IPS DF 4.7 (cell line): ENCODE results near the gene ATP13A5.

Source experiments
- DNase-seq: peaks from one replicate; pipeline ENCODE4 v3.0.0-alpha.2; 2013; ENCODE audit warnings: low spot score; ENCODE audit errors: extremely low read depth

Gene ATP13A5

DNA sequence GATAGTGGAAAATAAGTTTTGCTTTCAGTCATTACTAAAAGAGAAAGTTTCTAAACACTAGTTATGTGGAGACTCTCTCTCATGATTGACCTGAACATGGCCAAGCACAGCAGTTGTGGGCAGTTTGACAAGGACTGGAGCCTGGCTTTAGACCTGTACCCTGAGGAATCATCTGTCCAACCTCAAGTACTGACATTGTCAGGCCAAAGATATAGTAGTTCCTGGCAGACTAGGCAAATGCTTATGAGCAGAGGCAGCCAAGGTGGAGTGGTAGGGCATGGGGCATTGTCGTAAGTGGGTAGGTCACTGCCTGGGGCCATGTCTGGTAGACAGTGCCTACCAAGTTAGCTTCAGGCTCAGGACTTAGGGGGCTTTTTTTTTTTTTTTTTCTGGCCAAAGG is 116.6 kb downstream of the ATP13A5 start:
- DNase-seq = no peak

DNA sequence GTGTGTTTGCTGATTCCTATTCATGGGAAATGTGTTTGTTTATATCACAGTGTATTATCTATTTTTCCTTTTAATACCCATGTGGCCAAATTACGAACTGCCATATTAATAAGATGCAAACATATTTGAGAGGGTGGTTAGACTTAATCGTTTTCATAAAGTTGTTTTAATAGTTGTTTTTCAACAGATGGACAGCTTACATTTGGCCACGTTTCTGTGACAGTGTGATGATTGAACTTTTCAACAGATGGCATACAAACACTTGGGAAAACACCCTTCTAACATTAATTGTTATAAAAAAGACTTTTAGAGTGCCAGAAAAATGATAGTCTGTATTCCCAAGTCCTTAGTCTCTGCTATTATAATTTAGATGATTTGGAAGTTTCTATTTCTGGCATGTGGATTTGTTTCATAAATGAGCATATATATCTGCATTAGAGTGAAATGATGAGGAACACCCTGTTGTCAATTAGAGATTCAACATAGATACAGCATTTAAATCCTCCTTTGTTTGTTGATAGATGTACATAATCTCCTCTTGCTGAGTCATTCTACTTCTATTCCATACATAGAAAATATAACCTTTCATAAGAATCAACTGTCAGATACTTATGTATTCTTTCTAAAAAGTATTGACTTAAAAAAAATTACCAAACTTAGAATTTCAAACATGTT is 124.4 kb downstream of the ATP13A5 start:
- DNase-seq = no peak

GRCh38 chr3:193250492-193250891 is 128.1 kb downstream of the ATP13A5 start:
- no peak for DNase-seq

DNA sequence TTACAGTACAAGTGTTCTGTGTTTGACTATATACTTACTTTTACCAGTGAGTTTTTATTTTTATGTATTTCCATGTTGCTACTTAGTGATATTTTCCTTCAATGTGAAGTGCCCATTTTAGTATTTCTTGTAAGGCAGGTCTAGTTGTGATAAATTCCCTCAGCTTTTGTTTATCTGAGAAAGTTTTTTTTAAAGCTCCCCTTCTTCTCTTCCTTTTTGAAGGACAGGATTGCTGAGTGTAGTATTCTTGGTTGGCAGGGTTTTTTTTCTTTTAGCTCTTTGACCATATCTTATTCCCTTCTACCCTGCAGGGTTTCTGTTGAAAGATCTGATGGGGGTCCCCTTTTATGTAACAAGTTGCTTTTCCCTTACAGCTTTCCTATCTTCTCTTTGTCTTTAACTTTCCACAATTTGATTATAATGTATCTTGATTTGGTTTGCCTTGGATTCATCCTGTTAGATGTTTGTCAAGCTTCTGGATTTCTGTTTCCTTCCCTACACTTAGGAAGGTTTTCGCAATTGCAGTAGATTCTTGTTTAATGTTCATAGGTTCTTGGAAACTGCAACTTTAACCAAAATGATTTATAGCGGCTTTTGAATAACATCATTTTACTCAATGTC is 129.6 kb downstream of the ATP13A5 start:
- no peak for DNase-seq

DNA sequence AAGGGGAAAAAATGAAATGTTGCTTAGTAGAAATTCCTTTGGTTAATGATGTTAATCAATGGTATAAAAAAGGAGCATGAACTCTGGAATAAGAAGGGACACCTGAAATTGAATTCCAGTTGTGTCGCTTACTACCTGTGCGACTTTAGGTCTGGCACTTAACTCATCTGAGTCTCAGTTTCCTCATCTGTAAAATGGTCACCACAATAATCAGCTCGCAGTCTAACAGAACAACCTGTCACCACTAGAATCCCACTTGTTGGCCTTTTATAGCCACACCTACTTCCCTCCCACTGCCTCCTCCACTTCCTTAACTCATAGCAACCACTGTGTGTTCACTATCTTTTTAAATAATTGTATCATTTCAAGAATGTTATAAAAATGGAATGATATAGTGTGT is 135.0 kb downstream of the ATP13A5 start:
- DNase-seq = no peak

GRCh38 chr3:193241716-193242115 is 136.8 kb downstream of the ATP13A5 start:
- DNase-seq = no peak

DNA sequence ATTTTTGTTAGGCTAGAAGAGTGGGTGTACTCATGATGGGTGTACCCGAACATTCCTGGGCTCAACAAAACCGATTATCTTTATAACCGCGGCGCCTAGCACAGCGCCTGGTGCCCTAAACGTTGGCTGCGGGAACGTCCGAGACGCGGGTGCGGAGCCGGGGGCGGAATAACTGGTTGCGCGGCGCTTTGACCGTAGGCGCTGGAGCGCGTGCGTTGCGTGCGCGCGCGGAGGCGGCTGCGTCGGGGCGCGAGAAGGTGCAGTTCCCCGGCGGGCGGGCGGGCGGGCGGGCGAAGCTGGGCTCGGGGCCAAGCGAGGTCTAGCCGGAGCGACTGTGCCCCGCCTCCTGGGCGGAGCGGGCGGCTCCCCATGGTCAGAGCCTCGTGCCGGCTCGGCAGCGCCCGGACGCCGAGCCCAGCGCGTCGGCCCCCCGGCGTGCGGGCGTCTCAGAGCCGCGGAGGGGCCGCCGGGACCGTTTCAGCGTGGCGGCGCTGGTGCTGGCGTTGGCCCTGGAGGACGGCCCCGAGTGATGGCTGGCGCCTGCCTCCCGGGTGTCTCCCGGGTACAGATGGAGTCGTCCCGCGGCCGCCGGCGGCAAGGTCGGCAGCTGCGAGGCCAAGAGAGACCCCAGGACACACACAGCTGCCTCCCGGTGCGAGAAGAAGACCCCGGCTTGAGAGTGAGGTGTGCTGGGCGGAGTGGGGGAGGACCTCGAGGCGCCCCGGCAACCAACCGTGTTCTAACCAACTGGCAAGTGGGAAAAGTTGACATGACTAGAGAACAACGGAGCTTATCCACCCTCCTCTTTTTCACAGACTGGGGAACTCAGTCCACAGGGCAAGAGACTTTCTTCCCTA is 137.5 kb downstream of the ATP13A5 start, which contains the start of gene PLAAT1:
Gene PLAAT1 (plus strand): TSS at position 373 of the 857 bp plus-strand sequence. CDS start 14,429 bp downstream, outside the sequence.
- no peak for DNase-seq

GRCh38 chr3:193240436-193240849 is 138.1 kb downstream of the ATP13A5 start:
- DNase-seq = no peak

GRCh38 chr3:193237030-193237429 is 141.5 kb downstream of the ATP13A5 start:
- DNase-seq = no peak

GRCh38 chr3:193236599-193236998 is 142.0 kb downstream of the ATP13A5 start:
- DNase-seq = no peak

GRCh38 chr3:193231201-193231600 is 147.4 kb downstream of the ATP13A5 start:
- DNase-seq = no peak

DNA sequence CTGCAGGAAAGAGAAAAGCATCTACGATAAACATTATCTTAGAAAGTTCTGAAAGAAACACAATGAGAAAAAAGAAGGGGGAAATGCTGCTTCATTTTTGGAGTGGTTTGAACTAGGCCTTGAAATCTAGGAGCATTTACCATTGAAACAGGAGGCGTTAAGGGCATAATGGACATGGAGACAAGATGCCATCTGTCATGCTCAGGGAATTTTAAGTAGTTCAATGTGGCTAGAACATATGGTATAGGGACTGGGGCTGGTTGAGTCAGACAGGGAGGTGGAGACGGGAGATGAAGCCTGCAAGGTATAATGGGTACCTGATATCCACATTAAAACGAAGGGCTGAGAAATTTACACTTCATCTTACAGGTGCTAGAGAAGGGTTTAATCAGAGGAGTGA is 147.9 kb downstream of the ATP13A5 start:
- DNase-seq = no peak

DNA sequence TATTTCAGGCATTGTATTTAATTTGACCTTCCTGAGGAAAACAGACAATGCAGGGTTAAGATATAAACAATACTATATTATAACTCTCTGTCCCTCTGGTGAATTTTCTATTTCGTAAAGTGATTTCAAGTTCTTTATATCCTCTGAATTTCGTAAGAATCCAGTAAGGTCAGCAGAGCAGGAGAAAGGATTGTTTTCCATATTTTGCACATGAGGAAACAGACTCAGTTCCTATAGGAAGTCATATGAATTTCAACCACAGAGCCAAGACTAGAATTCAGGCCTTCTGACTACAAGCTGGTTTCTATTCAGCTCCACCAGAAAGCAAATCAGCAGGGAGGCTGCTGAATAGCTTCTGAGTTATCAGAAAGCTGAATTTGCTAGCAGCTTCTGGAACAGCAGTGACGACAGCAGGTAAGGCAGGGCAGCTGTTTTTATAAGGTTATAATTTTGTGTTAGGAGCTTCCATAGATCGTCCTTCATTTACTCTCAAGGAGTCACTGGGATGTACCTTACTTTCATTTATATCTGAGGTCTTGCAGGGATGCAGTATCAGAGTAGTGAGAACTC is 148.6 kb downstream of the ATP13A5 start:
- no peak for DNase-seq

DNA sequence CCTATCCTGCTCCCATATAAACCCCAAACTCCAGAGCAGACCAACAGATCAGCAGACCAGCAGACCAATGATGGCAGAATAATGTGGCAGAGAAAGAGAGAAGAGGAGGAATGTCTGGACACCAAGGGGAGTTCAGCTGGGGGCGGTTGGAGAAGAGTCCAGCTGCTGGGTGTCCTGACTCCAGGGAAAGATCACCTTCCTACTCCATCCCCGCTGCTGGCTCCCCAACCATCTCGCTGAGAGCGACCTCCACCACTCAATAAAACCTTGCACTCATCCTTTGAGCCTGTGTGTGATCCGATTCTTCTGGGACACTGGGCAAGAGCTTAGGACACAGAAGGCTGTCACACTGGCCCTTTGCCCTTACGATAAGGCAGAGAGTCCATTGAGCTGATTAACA is 150.3 kb downstream of the ATP13A5 start:
- DNase-seq = no peak

GRCh38 chr3:193225302-193226125 is 153.0 kb downstream of the ATP13A5 start:
- no peak for DNase-seq
